Measurements from ENCODE around the gene GSG1.

GRCh38 chr12:13141686-13142085, 38.2 kb upstream of the GSG1 start:
- TF ChIP-seq, protein P1, sequence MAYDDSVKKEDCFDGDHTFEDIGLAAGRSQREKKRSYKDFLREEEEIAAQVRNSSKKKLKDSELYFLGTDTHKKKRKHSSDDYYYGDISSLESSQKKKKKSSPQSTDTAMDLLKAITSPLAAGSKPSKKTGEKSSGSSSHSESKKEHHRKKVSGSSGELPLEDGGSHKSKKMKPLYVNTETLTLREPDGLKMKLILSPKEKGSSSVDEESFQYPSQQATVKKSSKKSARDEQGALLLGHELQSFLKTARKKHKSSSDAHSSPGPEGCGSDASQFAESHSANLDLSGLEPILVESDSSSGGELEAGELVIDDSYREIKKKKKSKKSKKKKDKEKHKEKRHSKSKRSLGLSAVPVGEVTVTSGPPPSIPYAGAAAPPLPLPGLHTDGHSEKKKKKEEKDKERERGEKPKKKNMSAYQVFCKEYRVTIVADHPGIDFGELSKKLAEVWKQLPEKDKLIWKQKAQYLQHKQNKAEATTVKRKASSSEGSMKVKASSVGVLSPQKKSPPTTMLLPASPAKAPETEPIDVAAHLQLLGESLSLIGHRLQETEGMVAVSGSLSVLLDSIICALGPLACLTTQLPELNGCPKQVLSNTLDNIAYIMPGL (CRISPR knock-in tag; IDR thresholded peaks at IDR 0.05; ENCODE audit: borderline replicate concordance): no peak
- TF ChIP-seq, protein P2, sequence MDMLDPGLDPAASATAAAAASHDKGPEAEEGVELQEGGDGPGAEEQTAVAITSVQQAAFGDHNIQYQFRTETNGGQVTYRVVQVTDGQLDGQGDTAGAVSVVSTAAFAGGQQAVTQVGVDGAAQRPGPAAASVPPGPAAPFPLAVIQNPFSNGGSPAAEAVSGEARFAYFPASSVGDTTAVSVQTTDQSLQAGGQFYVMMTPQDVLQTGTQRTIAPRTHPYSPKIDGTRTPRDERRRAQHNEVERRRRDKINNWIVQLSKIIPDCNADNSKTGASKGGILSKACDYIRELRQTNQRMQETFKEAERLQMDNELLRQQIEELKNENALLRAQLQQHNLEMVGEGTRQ (IDR thresholded peaks at IDR 0.05): no peak
- no peak for TF ChIP-seq BHLHE40 (IDR thresholded peaks at IDR 0.05; ENCODE audit: low read depth, low read length)
